IMR-90 (cell line): ENCODE results near the gene C6orf89. TPM values are rescaled to one million over a fixed set of nuclear protein-coding genes. Genes with fewer than 3 reads are reported as not detected.

ENCODE experiments used
- ATAC-seq: fragments of 200-7000 bp; cut with Tn5 transposase; 2 replicates; pipeline ENCODE4 v1.9.1; 2020; ENCODE audit warnings: low read depth, mild to moderate bottlenecking, moderate library complexity
- BruUV-seq: library from RNA; stranded (reverse); fragments of 400-500 nt; replicated peaks from 2 replicates; lab custom pipeline; 2021; lab: Mats Ljungman, UMichigan
- CTCF ChIA-PET: fragments of 300-600 bp; formaldehyde crosslinking; extraction: SDS; loops from one replicate; lab custom pipeline; 2021; ENCODE audit warnings: antibody characterized with exemption; lab: Yijun Ruan, JAX
- POLR2A ChIA-PET: fragments of 300-600 bp; sonication (Branson Sonifier 250); formaldehyde crosslinking; loops from one replicate; lab custom pipeline; 2022; ENCODE audit warnings: antibody characterized with exemption; ENCODE audit not compliant: unreplicated experiment; lab: Charles Lee
- DNase-seq: peaks from one replicate; pipeline ENCODE4 v3.0.0; 2013
- H2AFZ ChIP-seq: replicated peaks from 2 replicates; pipeline ENCODE3; 2013; ENCODE audit warnings: low read length, mild to moderate bottlenecking; ENCODE audit not compliant: poor library complexity
- H2AK5ac ChIP-seq: 2 replicates; pipeline ENCODE4 v1.6.1; 2013; ENCODE audit warnings: low read depth, low read length, inconsistent platforms
- H2AK9ac ChIP-seq: replicated peaks from 2 replicates; pipeline ENCODE3; 2013; ENCODE audit warnings: mild to moderate bottlenecking, low read depth, low read length, moderate library complexity; ENCODE audit not compliant: poor library complexity
- H2BK120ac ChIP-seq: 2 replicates; pipeline ENCODE4 v1.6.1; 2013; ENCODE audit warnings: low read depth, low read length, inconsistent platforms
- H2BK15ac ChIP-seq: 3 replicates; pipeline ENCODE4 v1.6.1; 2013; ENCODE audit warnings: low read depth, low read length, inconsistent platforms
- H2BK20ac ChIP-seq: 2 replicates; pipeline ENCODE4 v1.6.1; 2013; ENCODE audit warnings: low read depth, mild to moderate bottlenecking, inconsistent platforms, low read length, moderate library complexity
- H2BK5ac ChIP-seq: 2 replicates; pipeline ENCODE4 v1.6.1; 2013; ENCODE audit warnings: mild to moderate bottlenecking, low read depth, low read length, inconsistent platforms; ENCODE audit not compliant: poor library complexity, severe bottlenecking
- H3K14ac ChIP-seq: replicated peaks from 2 replicates; pipeline ENCODE4 v1.6.1; 2013; ENCODE audit warnings: low read depth, low read length, inconsistent platforms
- H3K18ac ChIP-seq: 2 replicates; pipeline ENCODE4 v1.6.1; 2013; ENCODE audit warnings: low read depth, low read length, control low read depth
- H3K23ac ChIP-seq: 2 replicates; pipeline ENCODE4 v1.6.1; 2013; ENCODE audit warnings: low read depth, low read length, inconsistent platforms
- H3K27ac ChIP-seq: 2 replicates; pipeline ENCODE4 v1.5.1; 2013; ENCODE audit warnings: mild to moderate bottlenecking, control low read depth, low read length; ENCODE audit not compliant: insufficient read depth
- H3K27me3 ChIP-seq: 2 replicates; pipeline ENCODE4 v1.6.1; 2013; ENCODE audit warnings: low read length; ENCODE audit not compliant: control insufficient read depth, insufficient read depth
- H3K36me3 ChIP-seq: 2 replicates; pipeline ENCODE4 v1.6.1; 2013; ENCODE audit warnings: low read length, mixed read lengths; ENCODE audit not compliant: control insufficient read depth, insufficient read depth
- H3K4ac ChIP-seq: 2 replicates; pipeline ENCODE4 v1.6.1; 2013; ENCODE audit warnings: low read depth, low read length, inconsistent platforms
- H3K4me1 ChIP-seq: 2 replicates; pipeline ENCODE4 v1.6.1; 2013; ENCODE audit warnings: low read length, mixed read lengths; ENCODE audit not compliant: control insufficient read depth, insufficient read depth
- H3K4me2 ChIP-seq: 2 replicates; pipeline ENCODE4 v1.6.1; 2013; ENCODE audit warnings: low read depth, mild to moderate bottlenecking, control low read depth, low read length, moderate library complexity
- H3K4me3 ChIP-seq: 2 replicates; pipeline ENCODE4 v1.5.1; 2013; ENCODE audit warnings: low read depth, mild to moderate bottlenecking, control low read depth, low read length, moderate library complexity; ENCODE audit not compliant: insufficient read depth
- H3K56ac ChIP-seq: 2 replicates; pipeline ENCODE4 v1.6.1; 2013; ENCODE audit warnings: low read length, inconsistent platforms; ENCODE audit not compliant: insufficient read depth; ENCODE audit errors: extremely low read depth
- H3K79me1 ChIP-seq, 2 experiments: 2 replicates each; pipeline ENCODE4 v1.6.1; 2013; ENCODE audit warnings: low read length in 2 of 2, inconsistent platforms in 1 of 2, low read depth in 1 of 2
- H3K9ac ChIP-seq: 2 replicates; pipeline ENCODE4 v1.6.1; 2013; ENCODE audit warnings: low read depth, low read length, control low read depth
- H3K9me1 ChIP-seq: 2 replicates; pipeline ENCODE4 v1.6.1; 2013; ENCODE audit warnings: low read length, inconsistent platforms; ENCODE audit not compliant: insufficient read depth
- H3K9me3 ChIP-seq: 2 replicates; pipeline ENCODE4 v1.6.1; 2013; ENCODE audit warnings: low read length; ENCODE audit not compliant: control insufficient read depth, insufficient read depth
- H4K20me1 ChIP-seq: 2 replicates; pipeline ENCODE4 v1.6.1; 2013; ENCODE audit warnings: low read length, inconsistent platforms; ENCODE audit not compliant: insufficient read depth
- H4K5ac ChIP-seq: 2 replicates; pipeline ENCODE4 v1.6.1; 2013; ENCODE audit warnings: mild to moderate bottlenecking, low read depth, low read length, control low read depth
- H4K8ac ChIP-seq, 2 experiments: 2 replicates each; pipeline ENCODE4 v1.6.1; 2013; ENCODE audit warnings: low read depth in 2 of 2, low read length in 2 of 2, control low read depth in 1 of 2, inconsistent platforms in 1 of 2
- H4K91ac ChIP-seq: 2 replicates; pipeline ENCODE4 v1.6.1; 2013; ENCODE audit warnings: low read depth, low read length, inconsistent platforms; ENCODE audit not compliant: insufficient read depth
- BHLHE40 ChIP-seq: fragments of 150-350 bp; IDR thresholded peaks from 2 replicates; pipeline ENCODE4 v1.6.1; 2016; ENCODE audit warnings: mild to moderate bottlenecking, low read depth, low read length
- CHD1 ChIP-seq: IDR thresholded peaks from 2 replicates; pipeline ENCODE4 v1.6.1; 2012; ENCODE audit warnings: low read depth, low read length, improper control_type of control experiment
- FOS ChIP-seq: fragments of 150-350 bp; IDR thresholded peaks from 2 replicates; pipeline ENCODE4 v1.6.1; 2016; ENCODE audit warnings: low read depth, low read length
- NFE2L2 ChIP-seq: fragments of 150-350 bp; IDR thresholded peaks from 2 replicates; pipeline ENCODE4 v1.6.1; 2016; ENCODE audit warnings: low read depth, mild to moderate bottlenecking, low read length
- RCOR1 ChIP-seq: IDR thresholded peaks from 2 replicates; pipeline ENCODE4 v1.6.1; 2012; ENCODE audit warnings: mild to moderate bottlenecking, low read length, improper control_type of control experiment; ENCODE audit not compliant: insufficient replicate concordance
- SMC3 ChIP-seq: fragments of 150-350 bp; IDR thresholded peaks from 2 replicates; pipeline ENCODE4 v1.6.1; 2016; ENCODE audit warnings: low read depth, mild to moderate bottlenecking, antibody characterized with exemption, low read length, moderate library complexity
- USF2 ChIP-seq: fragments of 150-350 bp; IDR thresholded peaks from 2 replicates; pipeline ENCODE4 v1.6.1; 2017; ENCODE audit warnings: mild to moderate bottlenecking, antibody characterized with exemption, low read length, low read depth
- WGBS, 2 experiments: methylation state at CpG; one replicate each; pipeline versions ENCODE4 v1.1.5 to v1.1.7; 2013; ENCODE audit warnings: missing lambda C conversion rate in 2 of 2; ENCODE audit not compliant: insufficient read length in 1 of 2; ENCODE audit errors: extremely low coverage in 2 of 2; 5-methylcytosine and 5-hydroxymethylcytosine counted together
- dilution Hi-C: fragments of 300-500 bp; cut with HindIII; formaldehyde crosslinking; loops from one replicate; pipeline ENCODE4 v1.14.3; 2018; ENCODE audit warnings: low sequenced_read_pairs; ENCODE audit not compliant: unreplicated experiment
- in situ Hi-C: fragments of 300-500 bp; cut with MboI; formaldehyde crosslinking; loops from 3 replicates; pipeline ENCODE4 v1.14.3; 2019; ENCODE audit warnings: low sequenced_read_pairs, inconsistent platforms, mixed read lengths
- intact Hi-C: fragments of 100-400 bp; cut with micrococcal nuclease; formaldehyde crosslinking; loops from 2 replicates; pipeline ENCODE4 v1.10.0; 2022
- polyA plus RNA-seq, 3 experiments: library from polyadenylated mRNA; depleted of rRNA; stranded (reverse); fragments of >200 nt; gene quantifications; 2 replicates each; pipeline ENCODE4 v1.2.3, GENCODE V29; 2012; ENCODE audit warnings: low replicate concordance in 1 of 3
- total RNA-seq: library from RNA; depleted of rRNA; stranded (reverse); fragments of >200 nt; gene quantifications from 2 replicates; pipeline ENCODE4 v1.2.3, GENCODE V29; 2012

Gene C6orf89
- total and polyA plus RNA-seq, 2 of the 4 experiments (the other 2 are of a cell fraction), result 30.8 to 52.3 TPM

DNA sequence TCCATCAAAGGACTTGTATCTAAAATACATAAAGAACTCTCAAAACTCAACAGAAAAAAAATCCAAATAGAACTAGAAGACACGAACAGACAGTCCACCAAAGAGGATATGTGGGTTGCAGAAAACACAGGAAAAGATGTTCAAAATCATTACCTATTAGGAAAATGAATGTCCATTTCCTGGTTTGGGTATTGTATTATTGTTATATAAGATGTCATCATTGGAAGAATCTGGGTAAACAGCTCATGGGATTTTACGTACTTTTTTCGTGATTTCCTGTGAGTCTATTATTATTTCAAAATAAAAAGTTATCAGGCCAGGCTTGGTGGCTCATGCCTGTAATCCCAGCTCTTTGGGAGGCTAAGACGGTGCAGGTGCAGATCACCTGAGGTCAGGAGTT lies 59.5 kb downstream of the C6orf89 start:
- no TSS peak for BruUV-seq
- Histone ChIP-seq H3K4ac (no peak overlapping the region), H4K91ac (no peak overlapping the region), H3K9me1 (no peaks in the 10 kb centered on the region), H3K4me3 (no peak overlapping the region), H2BK15ac (no peak overlapping the region), H4K8ac (no peak overlapping the region), H3K9ac (no peak overlapping the region), H3K56ac (no peak overlapping the region), H3K79me1 (no peaks in the 10 kb centered on the region), H3K23ac (no peak overlapping the region), H4K20me1 (no peaks in the 10 kb centered on the region), H3K14ac (no peak overlapping the region), H2BK5ac (no peak overlapping the region), H2BK120ac (no peak overlapping the region), H2AK9ac (no peak overlapping the region), H2AK5ac (no peak overlapping the region), H3K4me1 (peaks cover 5% of the 10 kb centered on the region; the same call in 1 of the 2 replicates), H3K4me2 (no peak overlapping the region), H3K36me3 (no peaks in the 10 kb centered on the region), H3K9me3 (no peaks in the 10 kb centered on the region), H3K27ac (no peak overlapping the region), H4K5ac (no peak overlapping the region), H3K27me3 (no peaks in the 10 kb centered on the region), H2BK20ac (no peak overlapping the region), H2AFZ (no peak overlapping the region), H3K18ac (no peak overlapping the region)
- intact Hi-C loops (no loop called here), in situ Hi-C loops (no loop called here), dilution Hi-C loops (no loop called here)
- DNase-seq, result no peak
- WGBS, 2 experiments, result no CpG with 5 or more reads among the region's 4 CpGs
- no peak for ATAC-seq
- no peak for TF ChIP-seq CHD1
- no peak for TF ChIP-seq RCOR1
- no peak for TF ChIP-seq SMC3
- TF ChIP-seq USF2, result no peak
- no peak for TF ChIP-seq NFE2L2
- no peak for TF ChIP-seq FOS
- no peak for TF ChIP-seq BHLHE40
- ChIA-PET POLR2A (no interaction called here), CTCF (no interaction called here)
